HCT116 (cell line): ENCODE measurements around the gene PIGN. TPM values are rescaled to one million over a fixed set of nuclear protein-coding genes. Genes with fewer than 3 reads are reported as not detected.

ENCODE experiments used
- ATAC-seq: fragments of 200-7000 bp; cut with Tn5 transposase; 2 replicates; pipeline ENCODE4 v1.9.1; 2020; ENCODE audit warnings: mild to moderate bottlenecking, moderate library complexity
- BruUV-seq: library from RNA; stranded (reverse); fragments of 400-500 nt; replicated peaks from 2 replicates; lab custom pipeline; 2021; lab: Mats Ljungman, UMichigan
- CTCF ChIA-PET: fragments of 300-600 bp; sonication (Branson Sonifier 250); formaldehyde crosslinking; loops from one replicate; lab custom pipeline; 2021; ENCODE audit warnings: antibody characterized with exemption; lab: Charles Lee
- POLR2A ChIA-PET: fragments of 300-600, 350-600 bp; sonication (Branson Sonifier 250); formaldehyde crosslinking; loops from one replicate; lab custom pipeline; 2021; ENCODE audit warnings: antibody characterized with exemption; lab: Charles Lee
- RAD21 ChIA-PET, 2 experiments: fragments of 300-600 bp; sonication (Branson Sonifier 250); formaldehyde crosslinking; loops; one replicate each; lab custom pipeline; 2023; ENCODE audit warnings: low total read pairs in 2 of 2; ENCODE audit not compliant: uncharacterized antibody in 2 of 2, unreplicated experiment in 2 of 2, low non-redundant PET in 1 of 2; lab: Charles Lee
- DNase-seq: peaks from one replicate; pipeline ENCODE4 v3.0.0-alpha.2; 2010; ENCODE audit warnings: low read depth, low spot score
- H2AFZ ChIP-seq: fragments of 200-600 bp; shearing (Covaris generic), sonication (generic); 2 replicates; pipeline ENCODE4 v1.6.1; 2017; ENCODE audit warnings: low read depth, mixed run types, mixed read lengths, antibody characterized with exemption, low read length; ENCODE audit not compliant: poor library complexity, severe bottlenecking
- H3K27ac ChIP-seq: 2 replicates; pipeline ENCODE4 v1.5.1; 2012; ENCODE audit warnings: low read depth, low read length
- H3K27me3 ChIP-seq: fragments of 200-600 bp; sonication (generic); 2 replicates; pipeline ENCODE4 v1.6.1; 2016; ENCODE audit warnings: mixed run types, low read length, mixed read lengths; ENCODE audit not compliant: insufficient read depth
- H3K36me3 ChIP-seq, 2 experiments: fragments of 200-500 bp in 1 of 2; fragments of 200-600 bp in 1 of 2; sonication (Bioruptor generic) in 1 of 2; sonication (generic) in 1 of 2; 2 replicates each; pipeline versions ENCODE4 v1.5.1 to v1.6.1; 2014 to 2016; ENCODE audit warnings: low read length in 2 of 2, inconsistent platforms in 1 of 2, mixed read lengths in 1 of 2, mixed run types in 1 of 2; ENCODE audit not compliant: insufficient read depth in 2 of 2, control insufficient read depth in 1 of 2
- H3K4me1 ChIP-seq, 2 experiments: fragments of 200-600 bp in 1 of 2; sonication (generic) in 1 of 2; 2 replicates each; pipeline versions ENCODE4 v1.5.1 to v1.6.1; 2012 to 2017; ENCODE audit warnings: low read length in 2 of 2, inconsistent platforms in 1 of 2, mild to moderate bottlenecking in 1 of 2, mixed read lengths in 1 of 2, mixed run types in 1 of 2, moderate library complexity in 1 of 2; ENCODE audit not compliant: insufficient read depth in 2 of 2, control insufficient read depth in 1 of 2
- H3K4me2 ChIP-seq: fragments of 200-600 bp; sonication (generic); 2 replicates; pipeline ENCODE4 v1.6.1; 2017; ENCODE audit warnings: mixed run types, low read length, mixed read lengths
- H3K4me3 ChIP-seq, 2 experiments: fragments of 200-600 bp in 1 of 2; sonication (generic) in 1 of 2; replicated peaks in 1 of 2; 2 replicates each; pipeline ENCODE4 v1.5.1; 2011 to 2016; ENCODE audit warnings: low read length in 2 of 2, control low read depth in 1 of 2, low read depth in 1 of 2, mild to moderate bottlenecking in 1 of 2, mixed read lengths in 1 of 2, mixed run types in 1 of 2
- H3K79me2 ChIP-seq: fragments of 200-600 bp; sonication (generic); 2 replicates; pipeline ENCODE4 v1.6.1; 2017; ENCODE audit warnings: mild to moderate bottlenecking, mixed run types, low read length, moderate library complexity, mixed read lengths; ENCODE audit not compliant: insufficient read depth
- H3K9ac ChIP-seq: fragments of 200-600 bp; sonication (generic); 2 replicates; pipeline ENCODE4 v1.6.1; 2016; ENCODE audit warnings: low read length, mixed read lengths
- H3K9me2 ChIP-seq: fragments of 200-600 bp; sonication (generic), shearing (Covaris generic); 2 replicates; pipeline ENCODE4 v1.6.1; 2017; ENCODE audit warnings: mixed run types, mild to moderate bottlenecking, moderate library complexity; ENCODE audit not compliant: insufficient read depth
- H3K9me3 ChIP-seq, 2 experiments: fragments of 200-500 bp in 1 of 2; fragments of 200-600 bp in 1 of 2; sonication (Bioruptor generic) in 1 of 2; sonication (generic) in 1 of 2; 2 replicates each; pipeline ENCODE4 v1.6.1; 2014 to 2017; ENCODE audit warnings: low read length in 2 of 2, mixed read lengths in 2 of 2, inconsistent platforms in 1 of 2, low read depth in 1 of 2, mild to moderate bottlenecking in 1 of 2, mixed run types in 1 of 2, moderate library complexity in 1 of 2; ENCODE audit not compliant: control insufficient read depth in 1 of 2, insufficient read depth in 1 of 2
- H4K20me1 ChIP-seq: fragments of 200-600 bp; sonication (generic), shearing (Covaris generic); 2 replicates; pipeline ENCODE4 v1.6.1; 2017; ENCODE audit warnings: mixed run types, mild to moderate bottlenecking, moderate library complexity; ENCODE audit not compliant: insufficient read depth
- EZH2phosphoT487 ChIP-seq: fragments of 200-600 bp; IDR thresholded peaks from 2 replicates; pipeline ENCODE4 v1.6.1; 2018; ENCODE audit warnings: antibody characterized with exemption, borderline replicate concordance
- JUND ChIP-seq: IDR thresholded peaks from 2 replicates; pipeline ENCODE4 v1.6.1; 2012
- POLR2A ChIP-seq: IDR thresholded peaks from 2 replicates; pipeline ENCODE4 v1.7.0; 2011; ENCODE audit warnings: borderline replicate concordance; ENCODE audit not compliant: insufficient read depth, insufficient read length; ENCODE audit errors: extremely low read depth
- RAD21 ChIP-seq: IDR thresholded peaks from 2 replicates; pipeline ENCODE4 v1.6.1; 2012; ENCODE audit warnings: low read depth, mild to moderate bottlenecking
- REST ChIP-seq: IDR thresholded peaks from 2 replicates; pipeline ENCODE4 v1.6.1; 2012; ENCODE audit warnings: low read depth
- SP1 ChIP-seq: IDR thresholded peaks from 2 replicates; pipeline ENCODE4 v1.6.1; 2012; ENCODE audit warnings: low read depth
- ZFX ChIP-seq: fragments of 450-650 bp; IDR thresholded peaks from 2 replicates; pipeline ENCODE4 v1.6.1; 2017
- intact Hi-C: fragments of 100-400 bp; cut with micrococcal nuclease; formaldehyde crosslinking; loops from 2 replicates; pipeline ENCODE4 v1.10.0; 2022
- total RNA-seq: library from RNA; stranded (reverse); gene quantifications from one replicate; pipeline ENCODE4 v1.2.1, GENCODE V29; 2021; ENCODE audit not compliant: unreplicated experiment
- TF ChIP-seq, protein P1 (sequence below), 3 experiments: fragments of 200-600 bp in 1 of 3; sonication (generic) in 1 of 3; IDR thresholded peaks in 2 of 3; conservative IDR thresholded peaks in 1 of 3; 2 replicates each; pipeline ENCODE4 v1.5.1; 2012 to 2017; ENCODE audit warnings: low read depth in 2 of 3, low read length in 2 of 3, antibody characterized with exemption in 1 of 3, borderline replicate concordance in 1 of 3, control low read depth in 1 of 3, mild to moderate bottlenecking in 1 of 3, mixed read lengths in 1 of 3, mixed run types in 1 of 3, moderate library complexity in 1 of 3; ENCODE audit not compliant: insufficient read depth in 1 of 3
- TF ChIP-seq, protein P2 (sequence below): IDR thresholded peaks from 2 replicates; pipeline ENCODE4 v1.6.1; 2012

PIGN gene
- total RNA-seq, 1 experiment from 2014 or later, result 12.2 TPM

- no peak overlapping the region for H3K4me3 ChIP-seq
- H3K27me3 ChIP-seq, result no peaks in the 10 kb centered on the region
- no peak for ATAC-seq
- no peak overlapping the region for H2AFZ ChIP-seq
- no peak overlapping the region for H3K9ac ChIP-seq
- no TSS peak for BruUV-seq
- H3K36me3 ChIP-seq, result no peaks in the 10 kb centered on the region
- H3K27ac ChIP-seq, result no peak overlapping the region
- no peak overlapping the region for H3K4me2 ChIP-seq
- intact Hi-C loops, result no loop called here
- no peaks in the 10 kb centered on the region for H3K9me3 ChIP-seq
- no peaks in the 10 kb centered on the region for H3K9me2 ChIP-seq
- H4K20me1 ChIP-seq, result no peaks in the 10 kb centered on the region
- TF ChIP-seq, protein P1, sequence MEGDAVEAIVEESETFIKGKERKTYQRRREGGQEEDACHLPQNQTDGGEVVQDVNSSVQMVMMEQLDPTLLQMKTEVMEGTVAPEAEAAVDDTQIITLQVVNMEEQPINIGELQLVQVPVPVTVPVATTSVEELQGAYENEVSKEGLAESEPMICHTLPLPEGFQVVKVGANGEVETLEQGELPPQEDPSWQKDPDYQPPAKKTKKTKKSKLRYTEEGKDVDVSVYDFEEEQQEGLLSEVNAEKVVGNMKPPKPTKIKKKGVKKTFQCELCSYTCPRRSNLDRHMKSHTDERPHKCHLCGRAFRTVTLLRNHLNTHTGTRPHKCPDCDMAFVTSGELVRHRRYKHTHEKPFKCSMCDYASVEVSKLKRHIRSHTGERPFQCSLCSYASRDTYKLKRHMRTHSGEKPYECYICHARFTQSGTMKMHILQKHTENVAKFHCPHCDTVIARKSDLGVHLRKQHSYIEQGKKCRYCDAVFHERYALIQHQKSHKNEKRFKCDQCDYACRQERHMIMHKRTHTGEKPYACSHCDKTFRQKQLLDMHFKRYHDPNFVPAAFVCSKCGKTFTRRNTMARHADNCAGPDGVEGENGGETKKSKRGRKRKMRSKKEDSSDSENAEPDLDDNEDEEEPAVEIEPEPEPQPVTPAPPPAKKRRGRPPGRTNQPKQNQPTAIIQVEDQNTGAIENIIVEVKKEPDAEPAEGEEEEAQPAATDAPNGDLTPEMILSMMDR (IDR thresholded peaks at IDR 0.05 in 2 of 3, conservative IDR thresholded peaks at IDR 0.05 in 1 of 3; ENCODE audit: borderline replicate concordance in 1 of 3, insufficient read depth in 1 of 3, low read depth in 2 of 3, low read length in 2 of 3), result no peak
- TF ChIP-seq ZFX (no peak), REST (no peak), JUND (no peak), RAD21 (no peak), POLR2A (no peak), EZH2phosphoT487 (no peak), SP1 (no peak)
- TF ChIP-seq, protein P2, sequence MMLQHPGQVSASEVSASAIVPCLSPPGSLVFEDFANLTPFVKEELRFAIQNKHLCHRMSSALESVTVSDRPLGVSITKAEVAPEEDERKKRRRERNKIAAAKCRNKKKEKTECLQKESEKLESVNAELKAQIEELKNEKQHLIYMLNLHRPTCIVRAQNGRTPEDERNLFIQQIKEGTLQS, result no peak
- POLR2A ChIA-PET, result no interaction called here
- CTCF ChIA-PET, result no interaction called here
- no peaks in the 10 kb centered on the region for H3K79me2 ChIP-seq
- no peak for DNase-seq
- H3K4me1 ChIP-seq, result no peaks in the 10 kb centered on the region
- RAD21 ChIA-PET, result no interaction called here
Observed at GRCh38 chr18:62126737-62127136, 60.1 kb downstream of the PIGN start.
